WTC11 (cell line): ENCODE measurements around the gene BABAM2. TPM values are rescaled to one million over a fixed set of nuclear protein-coding genes. Genes with fewer than 3 reads are reported as not detected.

ENCODE experiments used
- ATAC-seq: fragments of 200-7000 bp; cut with Tn5 transposase; 2 replicates; pipeline ENCODE4 v1.10.0; 2021; ENCODE audit warnings: mild to moderate bottlenecking, moderate library complexity
- CTCF ChIA-PET: fragments of 300-600 bp; sonication (Branson Sonifier 250); formaldehyde crosslinking; loops from one replicate; lab custom pipeline; 2021; ENCODE audit warnings: antibody characterized with exemption; lab: Charles Lee
- POLR2A ChIA-PET: fragments of 350-600 bp; sonication (Branson Sonifier 250); formaldehyde crosslinking; loops from one replicate; lab custom pipeline; 2021; ENCODE audit warnings: antibody characterized with exemption; lab: Charles Lee
- DNase-seq: peaks from one replicate; pipeline ENCODE4 v3.0.0; 2021; ENCODE audit warnings: low spot score
- H3K27ac Mint-ChIP-seq: 2 replicates; pipeline ENCODE4 v1.8.0; 2021; ENCODE audit warnings: mixed read lengths
- H3K27me3 Mint-ChIP-seq: 2 replicates; pipeline ENCODE4 v1.8.0; 2021; ENCODE audit warnings: low read depth, mild to moderate bottlenecking, moderate library complexity, mixed read lengths
- H3K36me3 Mint-ChIP-seq: 2 replicates; pipeline ENCODE4 v1.8.0; 2021; ENCODE audit warnings: mixed read lengths
- H3K4me1 Mint-ChIP-seq: 2 replicates; pipeline ENCODE4 v1.8.0; 2022; ENCODE audit warnings: mixed read lengths
- H3K4me3 Mint-ChIP-seq: 2 replicates; pipeline ENCODE4 v1.8.0; 2021; ENCODE audit warnings: mild to moderate bottlenecking, moderate library complexity, mixed read lengths
- H3K9me3 Mint-ChIP-seq: 2 replicates; pipeline ENCODE4 v1.8.0; 2021; ENCODE audit warnings: mixed read lengths
- CREB1 ChIP-seq: sonication (generic); formaldehyde crosslinking; IDR thresholded peaks from 2 replicates; pipeline ENCODE4 v1.8.0; 2023; ENCODE audit warnings: mild to moderate bottlenecking, missing genetic modification reagents
- CREM ChIP-seq: sonication (generic); formaldehyde crosslinking; IDR thresholded peaks from 2 replicates; pipeline ENCODE4 v1.8.1; 2022; ENCODE audit warnings: mild to moderate bottlenecking, missing genetic modification reagents, moderate library complexity
- ELF4 ChIP-seq: sonication (generic); formaldehyde crosslinking; IDR thresholded peaks from 2 replicates; pipeline ENCODE4 v1.8.1; 2022; ENCODE audit warnings: low read depth, mild to moderate bottlenecking, moderate library complexity, missing genetic modification reagents
- ESRRA ChIP-seq: sonication (generic); formaldehyde crosslinking; IDR thresholded peaks from 2 replicates; pipeline ENCODE4 v1.8.1; 2022; ENCODE audit warnings: mild to moderate bottlenecking, missing genetic modification reagents, borderline replicate concordance
- FOXJ3 ChIP-seq: sonication (generic); formaldehyde crosslinking; IDR thresholded peaks from 2 replicates; pipeline ENCODE4 v1.9.0; 2021; ENCODE audit warnings: missing genetic modification reagents, mild to moderate bottlenecking, borderline replicate concordance
- FOXK1 ChIP-seq: sonication (generic); formaldehyde crosslinking; IDR thresholded peaks from 2 replicates; pipeline ENCODE4 v1.8.0; 2022; ENCODE audit warnings: mild to moderate bottlenecking, moderate library complexity, missing genetic modification reagents
- FOXP1 ChIP-seq: sonication (generic); formaldehyde crosslinking; IDR thresholded peaks from 2 replicates; pipeline ENCODE4 v1.8.0; 2022; ENCODE audit warnings: missing genetic modification reagents, mild to moderate bottlenecking, moderate library complexity, borderline replicate concordance
- GRHL2 ChIP-seq: fragments of 250-450 bp; sonication (Bioruptor Pico); IDR thresholded peaks from 2 replicates; pipeline ENCODE4 v1.8.0; 2022; ENCODE audit warnings: mild to moderate bottlenecking, moderate library complexity; ENCODE audit not compliant: insufficient replicate concordance, severe bottlenecking
- IRF1 ChIP-seq: sonication (generic); formaldehyde crosslinking; IDR thresholded peaks from 2 replicates; pipeline ENCODE4 v1.8.0; 2023; ENCODE audit warnings: missing genetic modification reagents
- KAT7 ChIP-seq: sonication (generic); formaldehyde crosslinking; IDR thresholded peaks from 2 replicates; pipeline ENCODE4 v1.8.1; 2023; ENCODE audit warnings: missing genetic modification reagents, mild to moderate bottlenecking, borderline replicate concordance
- MXD4 ChIP-seq: fragments of 250-450 bp; sonication (Bioruptor Pico); IDR thresholded peaks from 2 replicates; pipeline ENCODE4 v1.8.0; 2021; ENCODE audit warnings: mild to moderate bottlenecking, moderate library complexity, borderline replicate concordance
- MYBL2 ChIP-seq: sonication (generic); formaldehyde crosslinking; IDR thresholded peaks from 2 replicates; pipeline ENCODE4 v1.8.1; 2023; ENCODE audit warnings: mild to moderate bottlenecking, moderate library complexity, missing genetic modification reagents
- NFYB ChIP-seq: sonication (generic); formaldehyde crosslinking; conservative IDR thresholded peaks from 2 replicates; pipeline ENCODE4 v1.8.0; 2022; ENCODE audit warnings: low read depth, missing genetic modification reagents
- TEAD1 ChIP-seq: sonication (generic); formaldehyde crosslinking; IDR thresholded peaks from 2 replicates; pipeline ENCODE4 v1.8.0; 2022; ENCODE audit warnings: mild to moderate bottlenecking, missing genetic modification reagents
- ZNF219 ChIP-seq: sonication (generic); formaldehyde crosslinking; IDR thresholded peaks from 2 replicates; pipeline ENCODE4 v1.8.0; 2023; ENCODE audit warnings: missing genetic modification reagents, mild to moderate bottlenecking, borderline replicate concordance
- ZNF263 ChIP-seq: sonication (generic); formaldehyde crosslinking; IDR thresholded peaks from 2 replicates; pipeline ENCODE4 v1.8.1; 2022; ENCODE audit warnings: low read depth, mild to moderate bottlenecking, moderate library complexity, missing genetic modification reagents
- ZNF416 ChIP-seq: fragments of 250-450 bp; sonication (Bioruptor Pico); IDR thresholded peaks from 2 replicates; pipeline ENCODE4 v1.9.0; 2021; ENCODE audit warnings: mild to moderate bottlenecking, inconsistent platforms
- total RNA-seq: library from RNA; stranded (reverse); gene quantifications from 3 replicates; pipeline ENCODE4 v1.2.3, GENCODE V29; 2021
- TF ChIP-seq, protein P1 (sequence below): sonication (generic); formaldehyde crosslinking; IDR thresholded peaks from 2 replicates; pipeline ENCODE4 v1.8.0; 2023; ENCODE audit warnings: missing genetic modification reagents, mild to moderate bottlenecking, borderline replicate concordance
- TF ChIP-seq, protein P2 (sequence below): sonication (generic); formaldehyde crosslinking; IDR thresholded peaks from 2 replicates; pipeline ENCODE4 v1.8.0; 2022; ENCODE audit warnings: mild to moderate bottlenecking, missing genetic modification reagents
- TF ChIP-seq, protein P3 (sequence below): sonication (generic); formaldehyde crosslinking; conservative IDR thresholded peaks from 2 replicates; pipeline ENCODE4 v1.8.1; 2022; ENCODE audit warnings: mild to moderate bottlenecking, missing genetic modification reagents
- TF ChIP-seq, protein P4 (sequence below): fragments of 200-600 bp; IDR thresholded peaks from 2 replicates; pipeline ENCODE4 v1.8.0; 2022; ENCODE audit warnings: antibody characterized with exemption

Gene BABAM2
- total RNA-seq, 1 experiment from 2014 or later, result 16.5 TPM

GRCh38 chr2:27921424-27921823 lies 30.9 kb downstream of the BABAM2 start (continued):
- no peak for TF ChIP-seq CREB1 (CRISPR knock-in tag)
- TF ChIP-seq, protein P1, sequence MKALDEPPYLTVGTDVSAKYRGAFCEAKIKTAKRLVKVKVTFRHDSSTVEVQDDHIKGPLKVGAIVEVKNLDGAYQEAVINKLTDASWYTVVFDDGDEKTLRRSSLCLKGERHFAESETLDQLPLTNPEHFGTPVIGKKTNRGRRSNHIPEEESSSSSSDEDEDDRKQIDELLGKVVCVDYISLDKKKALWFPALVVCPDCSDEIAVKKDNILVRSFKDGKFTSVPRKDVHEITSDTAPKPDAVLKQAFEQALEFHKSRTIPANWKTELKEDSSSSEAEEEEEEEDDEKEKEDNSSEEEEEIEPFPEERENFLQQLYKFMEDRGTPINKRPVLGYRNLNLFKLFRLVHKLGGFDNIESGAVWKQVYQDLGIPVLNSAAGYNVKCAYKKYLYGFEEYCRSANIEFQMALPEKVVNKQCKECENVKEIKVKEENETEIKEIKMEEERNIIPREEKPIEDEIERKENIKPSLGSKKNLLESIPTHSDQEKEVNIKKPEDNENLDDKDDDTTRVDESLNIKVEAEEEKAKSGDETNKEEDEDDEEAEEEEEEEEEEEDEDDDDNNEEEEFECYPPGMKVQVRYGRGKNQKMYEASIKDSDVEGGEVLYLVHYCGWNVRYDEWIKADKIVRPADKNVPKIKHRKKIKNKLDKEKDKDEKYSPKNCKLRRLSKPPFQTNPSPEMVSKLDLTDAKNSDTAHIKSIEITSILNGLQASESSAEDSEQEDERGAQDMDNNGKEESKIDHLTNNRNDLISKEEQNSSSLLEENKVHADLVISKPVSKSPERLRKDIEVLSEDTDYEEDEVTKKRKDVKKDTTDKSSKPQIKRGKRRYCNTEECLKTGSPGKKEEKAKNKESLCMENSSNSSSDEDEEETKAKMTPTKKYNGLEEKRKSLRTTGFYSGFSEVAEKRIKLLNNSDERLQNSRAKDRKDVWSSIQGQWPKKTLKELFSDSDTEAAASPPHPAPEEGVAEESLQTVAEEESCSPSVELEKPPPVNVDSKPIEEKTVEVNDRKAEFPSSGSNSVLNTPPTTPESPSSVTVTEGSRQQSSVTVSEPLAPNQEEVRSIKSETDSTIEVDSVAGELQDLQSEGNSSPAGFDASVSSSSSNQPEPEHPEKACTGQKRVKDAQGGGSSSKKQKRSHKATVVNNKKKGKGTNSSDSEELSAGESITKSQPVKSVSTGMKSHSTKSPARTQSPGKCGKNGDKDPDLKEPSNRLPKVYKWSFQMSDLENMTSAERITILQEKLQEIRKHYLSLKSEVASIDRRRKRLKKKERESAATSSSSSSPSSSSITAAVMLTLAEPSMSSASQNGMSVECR (CRISPR knock-in tag), result no peak
- no peak for TF ChIP-seq GRHL2 (CRISPR knock-in tag)
- TF ChIP-seq, all 79 proteins: peak for 0

GRCh38 chr2:27921880-27922547 lies 31.5 kb downstream of the BABAM2 start:
- DNase-seq (no peak), ATAC-seq (no peak)
- no peaks in the 10 kb centered on the region for H3K36me3 Mint-ChIP-seq
- H3K4me1 Mint-ChIP-seq, result peaks cover 6% of the 10 kb centered on the region; the same call in 1 of the 2 replicates
- H3K27me3 Mint-ChIP-seq, result no peaks in the 10 kb centered on the region
- H3K27ac Mint-ChIP-seq, result no peak overlapping the region
- CTCF ChIA-PET, result no interaction called here
- H3K9me3 Mint-ChIP-seq, result no peaks in the 10 kb centered on the region
- no peak for TF ChIP-seq FOXJ3
- TF ChIP-seq FOXP1 (CRISPR knock-in tag), result no peak
- no peak for TF ChIP-seq ZNF263 (CRISPR knock-in tag)
- TF ChIP-seq, protein P2, sequence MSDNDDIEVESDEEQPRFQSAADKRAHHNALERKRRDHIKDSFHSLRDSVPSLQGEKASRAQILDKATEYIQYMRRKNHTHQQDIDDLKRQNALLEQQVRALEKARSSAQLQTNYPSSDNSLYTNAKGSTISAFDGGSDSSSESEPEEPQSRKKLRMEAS (CRISPR knock-in tag), result no peak
- TF ChIP-seq ZNF416, result no peak
- no peak for TF ChIP-seq FOXK1 (CRISPR knock-in tag)
- no peak for TF ChIP-seq KAT7 (CRISPR knock-in tag)
- TF ChIP-seq, protein P3, sequence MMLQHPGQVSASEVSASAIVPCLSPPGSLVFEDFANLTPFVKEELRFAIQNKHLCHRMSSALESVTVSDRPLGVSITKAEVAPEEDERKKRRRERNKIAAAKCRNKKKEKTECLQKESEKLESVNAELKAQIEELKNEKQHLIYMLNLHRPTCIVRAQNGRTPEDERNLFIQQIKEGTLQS (CRISPR knock-in tag), result no peak
- TF ChIP-seq NFYB (CRISPR knock-in tag), result no peak
- no peak for TF ChIP-seq TEAD1 (CRISPR knock-in tag)
- no peak for TF ChIP-seq ELF4 (CRISPR knock-in tag)
- TF ChIP-seq CREM (CRISPR knock-in tag), result no peak
- TF ChIP-seq IRF1 (CRISPR knock-in tag), result no peak
- no peak for TF ChIP-seq MXD4 (CRISPR knock-in tag)
- TF ChIP-seq ZNF219 (CRISPR knock-in tag), result no peak
- no peak for TF ChIP-seq MYBL2 (CRISPR knock-in tag)
- TF ChIP-seq, protein P4, sequence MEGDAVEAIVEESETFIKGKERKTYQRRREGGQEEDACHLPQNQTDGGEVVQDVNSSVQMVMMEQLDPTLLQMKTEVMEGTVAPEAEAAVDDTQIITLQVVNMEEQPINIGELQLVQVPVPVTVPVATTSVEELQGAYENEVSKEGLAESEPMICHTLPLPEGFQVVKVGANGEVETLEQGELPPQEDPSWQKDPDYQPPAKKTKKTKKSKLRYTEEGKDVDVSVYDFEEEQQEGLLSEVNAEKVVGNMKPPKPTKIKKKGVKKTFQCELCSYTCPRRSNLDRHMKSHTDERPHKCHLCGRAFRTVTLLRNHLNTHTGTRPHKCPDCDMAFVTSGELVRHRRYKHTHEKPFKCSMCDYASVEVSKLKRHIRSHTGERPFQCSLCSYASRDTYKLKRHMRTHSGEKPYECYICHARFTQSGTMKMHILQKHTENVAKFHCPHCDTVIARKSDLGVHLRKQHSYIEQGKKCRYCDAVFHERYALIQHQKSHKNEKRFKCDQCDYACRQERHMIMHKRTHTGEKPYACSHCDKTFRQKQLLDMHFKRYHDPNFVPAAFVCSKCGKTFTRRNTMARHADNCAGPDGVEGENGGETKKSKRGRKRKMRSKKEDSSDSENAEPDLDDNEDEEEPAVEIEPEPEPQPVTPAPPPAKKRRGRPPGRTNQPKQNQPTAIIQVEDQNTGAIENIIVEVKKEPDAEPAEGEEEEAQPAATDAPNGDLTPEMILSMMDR, result no peak
- no peak for TF ChIP-seq ESRRA (CRISPR knock-in tag)
- POLR2A ChIA-PET, result no interaction called here
- no peak overlapping the region for H3K4me3 Mint-ChIP-seq
